Measurements from ENCODE around the gene HINT3.
"Not testable (repeated sequence)": the region's sequence is repeated elsewhere in the genome, so short reads cannot be mapped to it uniquely, and the experiment has no call there.

The HINT3 gene

GRCh38 chr6:125956506-125957390, at the start of gene HINT3:
TSS of gene HINT3 (plus strand) at chr6:125956770. CDS start at chr6:125956978, 208 bp downstream.
- peak; percentile 99 for DNase-seq

DNA sequence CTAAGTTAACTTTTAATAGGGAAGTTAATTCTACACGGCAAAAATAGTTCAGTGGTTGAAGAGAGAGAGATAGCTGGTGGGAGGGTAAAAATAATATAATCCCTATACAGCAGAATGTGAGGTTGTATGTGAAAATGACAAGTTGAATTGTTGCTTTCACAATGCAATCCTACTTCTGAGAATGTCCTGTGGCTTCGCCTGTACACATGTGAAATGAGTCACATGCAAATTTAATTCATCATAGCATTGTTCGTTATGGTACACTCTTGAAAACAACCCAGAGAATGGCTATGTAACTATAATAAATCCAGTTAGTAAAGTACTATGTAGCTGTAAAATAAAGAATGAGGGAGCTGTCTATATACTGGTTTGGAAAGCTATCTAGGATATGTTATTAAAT, 46.0 kb upstream of the HINT3 start:
- no peak for DNase-seq

DNA sequence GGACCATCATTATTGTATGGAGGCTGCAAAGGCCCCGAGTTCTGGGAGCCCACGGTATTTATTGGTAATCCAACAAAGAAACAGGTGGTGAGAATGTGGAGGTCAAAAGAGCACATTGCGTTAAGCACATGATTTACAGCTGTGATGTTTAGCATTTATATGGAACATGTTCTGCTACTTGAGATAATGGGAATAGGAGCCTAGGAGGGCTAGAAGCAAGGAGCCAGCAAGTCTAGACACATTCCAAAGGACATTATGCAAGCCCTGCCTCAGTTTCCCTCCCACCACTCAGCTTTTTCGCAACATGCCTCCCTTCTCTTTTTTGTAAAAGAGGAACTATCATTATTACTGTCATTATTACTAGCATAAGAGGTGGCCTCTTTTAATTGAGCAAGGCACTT, 45.5 kb upstream of the HINT3 start:
- DNase-seq, result not testable (repeated sequence)

DNA sequence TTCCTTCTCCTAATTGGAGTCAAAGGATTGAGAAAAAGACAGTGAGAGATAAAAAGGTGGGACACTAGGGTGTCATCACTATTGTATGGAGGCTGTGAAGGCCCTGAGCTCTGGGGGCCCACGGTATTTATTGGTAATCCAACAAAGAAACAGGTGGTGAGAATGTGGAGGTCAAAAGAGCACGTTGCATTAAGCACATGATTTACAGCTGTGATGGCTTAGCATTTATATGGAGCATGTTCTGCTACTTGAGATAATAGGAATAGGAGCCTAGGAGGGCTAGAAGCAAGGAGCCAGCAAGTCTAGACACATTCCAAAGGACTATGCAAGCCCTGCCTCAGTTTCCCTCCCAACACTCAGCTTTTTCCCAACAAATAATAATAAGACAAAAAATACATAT, 44.1 kb upstream of the HINT3 start:
- DNase-seq, result not testable (repeated sequence)

GRCh38 chr6:125913145-125913544, 43.4 kb upstream of the HINT3 start:
- no peak for DNase-seq

DNA sequence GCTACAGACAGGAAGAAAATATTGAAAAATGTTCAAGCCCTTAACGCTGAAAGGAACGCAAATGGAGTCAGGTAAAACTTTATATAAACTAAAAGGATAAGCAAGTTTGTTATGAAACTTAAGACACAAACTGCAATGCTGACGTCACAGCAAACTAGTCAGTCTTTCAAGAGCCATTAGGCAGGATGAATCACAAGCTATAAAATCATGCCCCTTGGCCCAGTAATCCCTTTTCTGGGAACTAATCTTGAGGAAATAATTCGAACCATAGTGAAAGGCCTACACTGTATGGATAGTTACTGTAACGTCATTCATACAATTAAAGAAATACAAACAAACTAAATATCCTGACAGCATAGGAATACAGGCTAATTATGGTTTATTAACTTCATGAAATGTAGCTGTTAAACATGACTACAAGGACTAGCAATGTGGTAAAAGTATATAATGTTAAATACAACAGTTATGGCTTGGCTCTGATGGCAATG, 42.7 kb upstream of the HINT3 start:
- DNase-seq, result no peak

DNA sequence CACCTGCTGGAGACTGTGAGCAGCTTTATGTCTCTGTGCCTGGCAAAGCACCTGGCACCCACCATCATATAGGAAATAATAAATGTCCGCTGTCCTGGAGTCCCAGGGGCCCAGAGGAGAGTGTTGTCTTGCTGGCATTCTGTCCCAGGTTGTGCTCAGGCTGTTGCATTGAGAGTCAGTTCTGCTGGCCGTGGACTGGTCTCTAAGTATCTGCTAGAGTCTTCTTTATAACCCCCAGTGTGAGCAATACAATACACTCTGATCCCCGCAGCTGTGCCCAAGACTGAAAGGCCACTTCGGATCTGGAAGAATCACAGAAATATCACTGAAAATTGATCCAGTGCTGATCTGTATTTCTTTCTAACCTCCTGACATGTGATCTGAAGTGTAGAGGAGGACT, 38.3 kb upstream of the HINT3 start:
- no peak for DNase-seq

- DNase-seq, result no peak
These were observed 37.6 kb upstream of the HINT3 start for GRCh38 chr6:125918681-125919566.

GRCh38 chr6:125919618-125920017, 37.0 kb upstream of the HINT3 start:
- no peak for DNase-seq

DNA sequence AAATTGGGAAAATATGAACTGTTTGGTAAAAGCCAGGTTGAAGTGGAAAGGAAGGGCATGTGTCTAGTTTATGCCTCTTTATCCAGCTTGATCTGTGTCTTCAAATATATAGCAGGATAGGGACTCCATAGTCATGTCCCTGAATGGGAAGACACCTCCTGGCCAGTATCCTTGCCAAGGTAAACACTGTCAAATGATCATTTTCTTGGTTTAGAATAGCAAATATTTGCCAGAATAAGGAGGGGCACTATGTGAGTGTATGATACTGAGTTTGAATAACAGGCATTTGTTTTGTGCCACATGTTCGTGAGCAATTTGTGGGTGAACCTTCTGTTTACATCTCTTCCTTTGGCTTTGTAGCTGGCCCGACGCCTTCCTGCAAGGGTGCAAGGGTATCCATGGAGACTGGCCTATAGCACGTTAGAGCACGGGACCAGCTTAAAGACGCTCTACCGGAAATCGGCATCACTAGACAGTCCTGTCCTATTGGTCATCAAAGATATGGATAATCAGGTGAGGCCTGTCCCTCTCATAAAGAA, 34.2 kb upstream of the HINT3 start:
- DNase-seq, result no peak

DNA sequence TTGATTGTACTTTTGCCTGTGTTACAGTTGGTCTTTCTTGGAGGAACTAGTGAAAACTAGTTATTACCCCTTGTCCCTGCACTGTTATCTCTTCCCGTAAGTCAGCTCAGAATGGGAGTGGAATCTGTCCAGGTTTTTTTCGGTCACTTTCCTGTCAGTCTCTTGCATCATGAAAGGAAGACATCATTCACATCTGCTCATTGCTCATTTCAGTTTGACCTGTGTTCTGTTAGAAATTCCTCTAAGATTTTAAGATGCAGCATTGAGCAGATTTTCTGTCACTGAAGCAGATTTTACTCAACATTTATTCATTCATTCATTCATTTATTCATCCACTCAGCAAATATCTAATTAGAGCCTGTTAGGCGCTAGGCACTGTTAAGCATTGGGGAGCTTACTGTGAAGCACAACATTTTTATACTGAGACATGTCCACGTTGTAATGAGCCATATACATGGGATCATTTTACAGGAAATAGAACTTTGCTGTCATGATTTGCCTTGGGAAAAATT, 33.1 kb upstream of the HINT3 start:
- DNase-seq, result no peak

- DNase-seq, result no peak
These were observed 32.4 kb upstream of the HINT3 start for GRCh38 chr6:125924169-125924568.

DNA sequence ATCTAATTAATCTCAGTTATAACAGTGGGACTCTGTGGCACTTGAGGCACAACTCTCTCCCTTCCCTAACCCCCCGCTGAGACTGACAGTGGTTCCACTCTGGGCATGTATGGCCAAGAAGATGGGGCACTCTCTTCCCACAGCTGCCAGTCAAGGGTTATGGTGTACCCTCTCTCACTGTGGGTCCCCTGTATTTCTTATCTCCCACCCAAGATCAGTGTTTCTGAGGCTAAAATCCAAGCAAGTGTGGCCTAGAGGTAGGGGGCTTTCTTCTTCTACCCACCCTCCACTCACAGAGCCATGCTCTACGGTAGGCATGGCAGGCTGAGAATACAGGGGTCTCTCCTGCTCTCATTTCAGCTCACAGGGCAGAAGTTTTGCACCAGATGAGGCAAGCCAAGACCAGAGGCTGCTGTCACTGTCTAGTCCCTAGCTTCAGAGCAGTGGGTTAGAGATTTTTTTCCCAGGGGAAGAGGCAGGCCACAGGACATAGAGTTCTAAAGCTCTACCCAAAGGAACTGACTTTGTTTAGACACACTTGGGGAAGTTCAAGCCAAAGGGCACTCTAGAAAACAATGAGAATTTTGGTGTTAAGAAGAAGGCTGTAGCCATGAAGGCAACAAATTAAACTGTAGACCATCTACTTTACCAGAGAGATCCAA, 31.7 kb upstream of the HINT3 start:
- no peak for DNase-seq

DNA sequence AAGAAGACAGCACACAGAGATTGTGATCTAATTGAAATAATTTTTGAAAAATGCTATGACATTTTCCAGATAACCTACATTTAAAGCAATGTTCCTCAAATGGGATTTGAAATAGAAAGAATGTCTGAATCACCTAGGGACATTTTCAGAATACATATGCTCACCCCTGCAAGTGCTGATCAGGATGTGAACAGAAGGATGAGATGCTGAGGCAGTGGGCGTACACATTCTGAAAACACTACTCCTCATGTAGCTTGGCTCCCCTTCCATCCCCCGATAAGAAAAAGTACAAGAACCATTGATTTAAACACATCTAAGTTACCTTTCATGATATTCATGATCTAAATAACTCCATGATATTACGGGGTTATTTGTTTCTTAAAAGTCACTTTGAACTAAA, 29.9 kb upstream of the HINT3 start:
- DNase-seq, result no peak

DNA sequence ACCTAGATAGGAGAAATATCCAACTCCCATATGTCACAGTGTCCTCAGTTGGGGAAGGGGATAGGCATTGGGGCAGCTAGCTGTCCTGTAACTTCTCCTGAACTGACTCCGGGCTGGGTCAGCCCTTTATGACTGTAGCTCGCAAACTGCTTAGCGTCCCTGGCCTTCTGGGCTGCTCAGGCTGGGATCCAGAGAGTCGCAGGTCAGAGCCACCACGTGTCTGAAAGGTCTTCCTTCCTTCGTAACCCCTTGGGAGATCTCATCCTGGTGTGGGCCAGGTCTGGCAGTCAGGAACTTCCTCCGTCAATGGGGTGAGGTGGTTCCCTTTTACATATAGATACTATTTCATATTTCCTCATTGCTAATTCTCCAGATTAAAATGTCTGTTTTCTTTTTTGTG, 28.8 kb upstream of the HINT3 start:
- no peak for DNase-seq

- no peak for DNase-seq
These were observed 25.7 kb upstream of the HINT3 start for GRCh38 chr6:125930765-125931418.

- DNase-seq, result no peak
These were observed 24.7 kb upstream of the HINT3 start for GRCh38 chr6:125931733-125932450.

DNA sequence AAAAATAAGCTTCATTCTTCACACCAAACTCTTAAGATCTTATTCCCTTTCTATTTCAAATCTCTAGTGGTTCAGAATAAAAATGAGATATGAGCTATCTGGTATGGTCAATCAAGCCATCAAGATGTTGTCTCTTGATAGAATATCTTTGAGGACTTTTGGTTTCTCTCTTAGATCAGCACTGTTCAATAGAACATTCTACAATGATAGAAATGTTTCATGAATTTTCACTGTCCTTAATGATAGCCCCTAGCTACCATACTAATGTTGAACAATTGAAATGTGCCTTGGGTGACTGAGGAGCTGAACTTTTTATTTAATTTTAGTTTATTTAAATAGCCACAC, 24.1 kb upstream of the HINT3 start:
- no peak for DNase-seq

- DNase-seq, result not testable (repeated sequence)
These were observed 21.1 kb upstream of the HINT3 start for GRCh38 chr6:125935520-125935919.

DNA sequence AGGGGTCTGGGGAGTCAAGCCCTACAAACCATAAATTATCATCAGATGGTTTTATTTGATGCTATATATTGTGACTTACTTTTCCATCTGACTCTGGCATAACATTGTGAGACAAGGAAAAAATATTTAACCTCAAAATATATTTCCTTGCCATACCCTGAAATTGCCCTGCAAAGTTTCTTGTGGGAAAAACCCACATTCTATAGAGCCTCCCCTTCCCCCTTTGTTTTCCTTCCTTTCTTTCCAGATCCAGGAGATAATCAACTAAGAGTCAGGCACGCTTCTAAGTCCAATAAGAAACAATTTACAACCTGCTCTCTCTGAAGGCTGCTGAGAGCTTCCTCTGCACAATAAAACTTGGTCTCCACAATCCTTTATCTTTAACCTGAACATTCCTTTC, 17.5 kb upstream of the HINT3 start:
- DNase-seq, result no peak

GRCh38 chr6:125939791-125940190, 16.8 kb upstream of the HINT3 start:
- DNase-seq, result no peak

Data from activated CD4-positive, CD25-positive, alpha-beta regulatory T cell treated with anti-CD3 and anti-CD28 coated beads, Interleukin-2, amount 50 U/mL, for 72 hours (primary cell).